K562 (cell line): ENCODE measurements around the gene DTNBP1. TPM values are rescaled to one million over a fixed set of nuclear protein-coding genes. Genes with fewer than 3 reads are reported as not detected.

Experiments used
- CTBP1 ChIP-seq: fragments of 450-650 bp; IDR thresholded peaks from 2 replicates; pipeline ENCODE4 v1.6.1; 2016; ENCODE audit warnings: borderline replicate concordance
- CTCFL ChIP-seq: IDR thresholded peaks from 2 replicates; pipeline ENCODE4 v1.6.1; 2011; ENCODE audit warnings: borderline replicate concordance, low read depth, mild to moderate bottlenecking, moderate library complexity, low read length; ENCODE audit not compliant: insufficient read depth, poor library complexity, severe bottlenecking
- DMBX1 ChIP-seq: fragments of 250-450 bp; sonication (Bioruptor Pico); IDR thresholded peaks from 2 replicates; pipeline ENCODE4 v1.8.0; 2022; ENCODE audit warnings: inconsistent platforms, mild to moderate bottlenecking, moderate library complexity, borderline replicate concordance
- EHMT2 ChIP-seq: fragments of 450-650 bp; IDR thresholded peaks from 2 replicates; pipeline ENCODE4 v1.6.1; 2018; ENCODE audit warnings: antibody characterized with exemption
- ELF4 ChIP-seq: fragments of 450-650 bp; formaldehyde crosslinking; IDR thresholded peaks from 2 replicates; pipeline ENCODE4 v1.4.0; 2022; ENCODE audit warnings: missing genetic modification characterization
- HMGXB4 ChIP-seq: sonication (generic); formaldehyde crosslinking; IDR thresholded peaks from 2 replicates; pipeline ENCODE4 v1.8.1; 2023; ENCODE audit warnings: mild to moderate bottlenecking, missing genetic modification reagents
- LARP7 ChIP-seq: fragments of 450-650 bp; IDR thresholded peaks from 2 replicates; pipeline ENCODE4 v1.6.1; 2016
- MCM2 ChIP-seq: fragments of 450-650 bp; IDR thresholded peaks from 2 replicates; pipeline ENCODE4 v1.6.1; 2017; ENCODE audit warnings: low read depth, mild to moderate bottlenecking
- MTA2 ChIP-seq: fragments of 450-650 bp; IDR thresholded peaks from 2 replicates; pipeline ENCODE4 v1.6.1; 2016; ENCODE audit warnings: low read depth
- MYBL2 ChIP-seq, 2 experiments: fragments of 450-650 bp in 1 of 2; sonication (generic) in 1 of 2; formaldehyde crosslinking in 1 of 2; IDR thresholded peaks; 2 replicates each; pipeline versions ENCODE4 v1.6.1 to v1.8.1; 2017 to 2022; ENCODE audit warnings: borderline replicate concordance in 1 of 2, inconsistent platforms in 1 of 2, low read depth in 1 of 2, mild to moderate bottlenecking in 1 of 2, missing genetic modification reagents in 1 of 2, moderate library complexity in 1 of 2
- NR2C1 ChIP-seq, 2 experiments: fragments of 450-650 bp; IDR thresholded peaks; 2 replicates each; pipeline ENCODE4 v1.6.1; 2017; ENCODE audit warnings: mild to moderate bottlenecking in 2 of 2, antibody characterized with exemption in 1 of 2, inconsistent platforms in 1 of 2, missing compliant biosample characterization in 1 of 2, missing genetic modification characterization in 1 of 2
- NUFIP1 ChIP-seq: fragments of 450-650 bp; IDR thresholded peaks from 2 replicates; pipeline ENCODE4 v1.6.1; 2018; ENCODE audit not compliant: partially characterized antibody
- PRMT5 ChIP-seq: sonication (generic); formaldehyde crosslinking; IDR thresholded peaks from 2 replicates; pipeline ENCODE4 v1.5.0; 2020; ENCODE audit warnings: missing genetic modification reagents
- RHOXF2B ChIP-seq: fragments of 250-450 bp; sonication (Bioruptor Pico); conservative IDR thresholded peaks from 2 replicates; pipeline ENCODE4 v1.5.1; 2021
- SMAD4 ChIP-seq: fragments of 250-450 bp; sonication (Bioruptor Pico); conservative IDR thresholded peaks from 2 replicates; pipeline ENCODE4 v1.8.0; 2021; ENCODE audit warnings: inconsistent platforms, mild to moderate bottlenecking, moderate library complexity
- TRIM24 ChIP-seq, 2 experiments: fragments of 450-650 bp; IDR thresholded peaks; 2 replicates each; pipeline ENCODE4 v1.6.1; 2016
- YY1 ChIP-seq, 3 experiments: IDR thresholded peaks; 2 replicates each; pipeline ENCODE4 v1.6.1; 2011; ENCODE audit warnings: low read length in 2 of 3, mild to moderate bottlenecking in 2 of 3, moderate library complexity in 2 of 3, borderline replicate concordance in 1 of 3, control low read depth in 1 of 3, low read depth in 1 of 3; ENCODE audit not compliant: insufficient read depth in 3 of 3, insufficient replicate concordance in 2 of 3, control insufficient read depth in 1 of 3, insufficient read length in 1 of 3; ENCODE audit errors: extremely low read depth in 1 of 3
- ZBED1 ChIP-seq: IDR thresholded peaks from 2 replicates; pipeline ENCODE4 v1.6.1; 2014
- ZFPM2 ChIP-seq: fragments of 250-450 bp; sonication (Bioruptor Pico); IDR thresholded peaks from 2 replicates; pipeline ENCODE4 v1.5.1; 2022; ENCODE audit warnings: mild to moderate bottlenecking
- ZNF12 ChIP-seq: sonication (generic); formaldehyde crosslinking; IDR thresholded peaks from 2 replicates; pipeline ENCODE4 v1.4.0; 2020; ENCODE audit warnings: mild to moderate bottlenecking, missing genetic modification reagents
- ZNF165 ChIP-seq: fragments of 250-450 bp; sonication (Bioruptor Pico); IDR thresholded peaks from 2 replicates; pipeline ENCODE4 v1.4.0; 2020; ENCODE audit warnings: borderline replicate concordance
- ZNF175 ChIP-seq: fragments of 200-800 bp; sonication (Bioruptor generic); IDR thresholded peaks from 2 replicates; pipeline ENCODE4 v1.6.1; 2016; ENCODE audit warnings: low read depth, mild to moderate bottlenecking, missing genetic modification characterization, missing compliant biosample characterization
- ZNF395 ChIP-seq: fragments of 200-800 bp; sonication (Bioruptor generic); IDR thresholded peaks from 2 replicates; pipeline ENCODE4 v1.6.1; 2017; ENCODE audit warnings: missing genetic modification characterization, missing compliant biosample characterization
- ZNF778 ChIP-seq: fragments of 450-650 bp; formaldehyde crosslinking; IDR thresholded peaks from 2 replicates; pipeline ENCODE4 v1.4.0; 2020; ENCODE audit warnings: mild to moderate bottlenecking, moderate library complexity
- polyA plus RNA-seq, 8 experiments: library from polyadenylated mRNA; depleted of rRNA in 4 of 8; stranded (reverse) in 5 of 8; unstranded in 3 of 8; fragments of >200 nt; fragmentation: Nextera tagmentation in 2 of 8; fragmentation: Illumina TruSeq in 1 of 8; extraction: Ambion mirVana in 2 of 8; extraction: Trizol in 1 of 8; gene quantifications; 2 replicates each; pipeline versions ENCODE4 v1.2.1 to v1.2.3, GENCODE V29; 2011 to 2014; ENCODE audit warnings: inconsistent platforms in 1 of 8, missing spikeins in 1 of 8
- total RNA-seq, 7 experiments: library from RNA; depleted of rRNA in 6 of 7; stranded (reverse); fragments of >200 nt in 6 of 7; fragmentation: Illumina TruSeq in 2 of 7; extraction: Trizol in 2 of 7; gene quantifications; 2 replicates each; pipeline versions ENCODE4 v1.2.1 to v1.2.3, GENCODE V29; 2011 to 2021; ENCODE audit warnings: low replicate concordance in 1 of 7

Gene DTNBP1
- total and polyA plus RNA-seq, 9 of the 15 experiments (the other 6 are each of a cell fraction or from before 2014, with no cell fraction given), result 16.7 to 54.5 (median 21.4) TPM

GRCh38 chr6:15575357-15576033 lies 87.3 kb downstream of the DTNBP1 start (continued):
- TF ChIP-seq CTCFL, result no peak
- TF ChIP-seq MCM2, result no peak
- no peak for TF ChIP-seq YY1 (IDR thresholded peaks at IDR 0.05; ENCODE audit: borderline replicate concordance in 1 of 3, control insufficient read depth in 1 of 3, extremely low read depth in 1 of 3, insufficient read depth in 3 of 3, insufficient read length in 1 of 3, insufficient replicate concordance in 2 of 3, low read depth in 1 of 3, low read length in 2 of 3)
- TF ChIP-seq DMBX1, result peak; percentile 67; the same call in 1 of the 2 replicates
- TF ChIP-seq ZFPM2 (CRISPR knock-in tag), result no peak
- TF ChIP-seq SMAD4 (CRISPR knock-in tag), result peak; percentile 63
- TF ChIP-seq NUFIP1, result no peak
- no peak for TF ChIP-seq ZNF778
- peak; percentile 72; the same call in 1 of the 2 replicates for TF ChIP-seq ZNF175 (CRISPR knock-in tag)
- TF ChIP-seq RHOXF2B (CRISPR knock-in tag), result no peak
- TF ChIP-seq EHMT2, result no peak
- TF ChIP-seq PRMT5 (CRISPR knock-in tag), result no peak
- no peak for TF ChIP-seq NR2C1 (IDR thresholded peaks at IDR 0.05)
- peak; percentile 47; the same call in 1 of the 2 replicates for TF ChIP-seq NR2C1 (tag; IDR thresholded peaks at IDR 0.05)
- TF ChIP-seq LARP7, result no peak
- TF ChIP-seq ZNF12, result no peak
- TF ChIP-seq MTA2, result no peak
- peak; percentile 32; the same call in 1 of the 2 replicates for TF ChIP-seq ZNF395 (CRISPR knock-in tag)
- TF ChIP-seq TRIM24 (IDR thresholded peaks at IDR 0.05), result peak in 1 of 2 experiments; percentile 52; a peak in 2 of 4 replicates
- TF ChIP-seq ELF4 (CRISPR knock-in tag), result 0 out of 2 replicates have a peak, but pooled peaks have one; percentile 7
- no peak for TF ChIP-seq ZNF165 (CRISPR knock-in tag)
- TF ChIP-seq MYBL2 (IDR thresholded peaks at IDR 0.05; ENCODE audit: low read depth), result no peak
- TF ChIP-seq MYBL2 (CRISPR knock-in tag; IDR thresholded peaks at IDR 0.05; ENCODE audit: borderline replicate concordance), result no peak
- TF ChIP-seq CTBP1, result 0 out of 2 replicates have a peak, but pooled peaks have one; percentile 13
- no peak for TF ChIP-seq ZBED1
- 0 out of 2 replicates have a peak, but pooled peaks have one; percentile 40 for TF ChIP-seq HMGXB4
